SIG-M5 treated with dmso at 0.1 percent for 504 hours (cell line): ENCODE measurements around the gene IGFL4.

ENCODE experiments used
- DNase-seq: peaks from one replicate; lab custom pipeline; 2025; ENCODE audit not compliant: unreplicated experiment; lab: John Stamatoyannopoulos, UW

The IGFL4 gene

DNA sequence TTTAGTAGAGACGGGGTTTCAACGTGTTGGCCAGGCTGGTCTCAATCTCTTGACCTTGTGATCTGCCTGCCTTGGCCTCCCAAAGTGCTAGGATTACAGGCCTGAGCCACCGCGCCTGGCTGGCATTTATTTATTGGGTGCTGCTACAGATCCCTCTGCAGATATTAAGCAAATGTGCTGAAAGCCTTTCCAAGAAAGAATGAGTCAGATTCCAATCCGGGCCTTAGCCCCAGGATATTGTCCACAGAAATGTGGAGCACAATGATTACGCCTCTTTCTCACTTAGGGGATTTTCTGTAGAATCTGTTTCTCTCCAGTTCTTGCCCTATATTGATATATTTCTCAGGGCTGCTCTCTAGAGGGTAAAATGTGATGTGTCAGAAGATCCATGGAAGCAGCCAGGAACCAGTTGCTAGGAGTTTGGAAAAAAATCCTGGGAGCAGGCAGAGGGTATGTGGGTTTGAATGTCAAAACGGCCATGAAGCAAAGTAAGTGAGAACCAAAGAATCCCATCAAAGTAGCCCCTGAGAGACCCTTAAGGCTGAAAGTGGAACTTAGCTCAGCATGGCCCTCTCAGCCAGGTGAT lies 24.8 kb upstream of the IGFL4 start:
- DNase-seq: no peak

DNA sequence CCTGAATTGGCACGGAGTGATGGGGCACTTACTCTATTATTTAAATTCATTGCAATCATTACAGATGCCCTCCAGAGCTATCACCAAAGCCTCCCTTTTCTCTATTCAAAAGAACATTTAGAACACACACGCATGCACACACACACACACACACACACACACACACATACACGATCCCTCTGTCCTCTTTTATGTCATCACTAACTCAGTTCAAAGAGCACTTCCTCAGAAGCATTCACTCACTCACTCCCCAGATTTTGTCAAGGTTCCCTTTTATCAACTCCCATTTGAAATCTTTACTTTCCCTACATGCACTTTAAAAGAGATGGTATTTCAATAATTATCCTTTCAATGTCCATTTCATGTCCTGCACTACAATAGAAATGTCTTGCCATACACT lies 22.4 kb upstream of the IGFL4 start:
- no peak for DNase-seq

DNA sequence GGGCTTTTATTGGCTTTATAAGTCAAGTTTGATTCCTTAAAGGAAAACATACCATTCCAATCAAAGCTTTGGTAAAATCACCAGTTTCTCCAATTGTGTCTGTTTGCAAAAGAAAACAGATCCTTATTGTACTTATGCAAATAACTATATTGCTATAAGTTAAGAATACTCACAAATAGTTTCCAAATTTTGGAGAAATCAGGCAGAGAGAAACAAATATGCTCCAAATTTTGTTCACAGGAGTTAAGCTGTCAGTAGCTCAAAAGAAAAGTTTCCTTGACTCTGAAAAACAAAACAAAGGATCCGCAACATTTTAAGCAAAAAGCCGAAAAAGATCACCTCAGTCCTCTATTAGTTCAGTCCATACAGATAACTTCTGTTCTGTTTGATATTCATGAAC lies 19.2 kb upstream of the IGFL4 start:
- no peak for DNase-seq

DNA sequence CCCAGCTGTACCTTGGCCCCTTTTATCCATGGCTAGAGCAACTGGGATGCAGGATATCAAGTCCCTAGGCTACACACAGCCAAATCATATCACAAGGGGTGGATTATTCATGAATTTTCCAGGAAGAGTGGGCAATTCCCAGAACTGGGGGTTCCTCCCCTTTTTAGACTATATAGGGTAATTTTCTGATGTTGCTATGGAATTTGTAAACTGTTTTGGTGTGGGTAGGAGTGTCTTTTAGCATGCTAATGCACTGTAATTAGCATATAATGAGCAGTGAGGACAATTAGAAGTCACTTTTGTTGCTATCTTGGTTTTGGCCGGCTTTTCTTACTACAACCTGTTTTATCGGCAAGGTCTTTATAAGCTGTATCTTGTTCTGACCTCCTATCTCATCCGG lies 18.0 kb upstream of the IGFL4 start:
- DNase-seq: no peak

DNA sequence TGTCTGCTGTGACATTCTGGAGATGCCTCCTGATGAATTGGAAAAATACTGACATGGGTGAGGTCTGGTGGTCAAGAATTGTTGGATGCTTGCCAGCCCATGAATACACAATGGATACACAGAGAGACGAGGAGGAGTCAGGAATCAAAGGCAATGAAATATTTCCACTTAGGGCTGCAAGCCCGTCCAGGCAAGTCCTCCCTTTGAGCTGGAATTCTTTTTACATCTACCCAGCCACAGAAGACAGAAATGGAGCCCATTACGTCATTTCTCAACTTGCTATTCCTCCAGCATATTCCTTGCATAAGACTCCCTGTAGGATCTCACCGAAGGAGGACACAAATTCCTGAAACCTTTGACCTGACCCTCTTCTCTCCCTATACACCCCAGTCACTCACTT lies 15.7 kb upstream of the IGFL4 start:
- no peak for DNase-seq

DNA sequence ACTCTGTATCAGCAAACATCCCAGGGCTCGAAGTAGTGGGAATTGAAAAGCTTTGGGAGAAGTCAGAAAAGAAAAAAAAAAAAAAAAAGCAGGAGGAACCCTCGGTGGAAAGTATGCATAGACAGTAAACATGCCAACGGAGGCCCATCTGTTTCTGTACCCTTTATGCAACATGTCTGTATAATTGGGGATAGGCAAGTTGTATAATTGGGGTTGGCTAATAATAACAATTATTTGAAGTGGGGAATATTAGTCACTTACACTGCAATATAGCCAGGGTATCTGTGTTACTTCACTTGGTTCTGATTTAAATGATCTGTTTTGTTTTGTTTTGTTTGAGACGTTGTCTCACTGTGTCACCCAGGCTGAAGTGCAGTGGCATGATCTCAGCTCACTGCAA lies 12.1 kb upstream of the IGFL4 start:
- no peak for DNase-seq

DNA sequence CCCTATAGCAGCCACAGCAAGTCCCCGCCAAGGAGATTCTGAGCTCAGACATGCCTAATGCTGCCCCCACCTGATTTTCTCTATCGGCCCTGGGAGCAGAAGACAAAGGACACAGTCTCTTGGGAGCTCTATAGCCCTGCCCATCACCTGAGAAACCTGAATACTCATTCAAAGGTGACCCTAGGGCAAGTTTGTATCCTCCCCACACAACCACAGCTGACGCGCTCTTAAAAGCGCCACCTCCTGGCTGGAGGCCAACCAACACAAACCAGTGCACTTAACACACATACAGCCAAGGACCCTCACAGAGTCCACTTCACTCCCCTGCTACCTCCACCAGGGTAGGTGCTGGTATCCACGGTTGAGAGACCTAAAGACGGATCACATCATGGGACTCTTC lies 8.8 kb upstream of the IGFL4 start:
- no peak for DNase-seq

DNA sequence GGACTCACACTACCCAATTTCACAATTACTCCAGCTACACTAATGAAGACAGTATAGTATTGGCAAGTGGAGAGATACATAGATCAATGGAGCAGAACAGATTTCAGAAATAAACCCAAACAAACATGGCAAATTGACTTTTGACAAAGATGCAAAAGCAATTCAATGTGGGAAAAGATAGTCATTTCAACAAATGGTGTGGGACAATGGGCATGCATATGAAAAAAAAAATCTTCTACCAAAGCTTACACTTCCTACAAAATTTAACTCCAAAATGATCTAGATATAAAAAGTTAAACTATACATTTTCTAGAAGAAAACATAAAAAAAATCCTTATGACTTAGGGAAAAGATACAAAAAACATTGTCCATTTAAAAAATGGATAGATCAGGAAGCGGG lies 2.7 kb upstream of the IGFL4 start:
- DNase-seq: no peak

DNA sequence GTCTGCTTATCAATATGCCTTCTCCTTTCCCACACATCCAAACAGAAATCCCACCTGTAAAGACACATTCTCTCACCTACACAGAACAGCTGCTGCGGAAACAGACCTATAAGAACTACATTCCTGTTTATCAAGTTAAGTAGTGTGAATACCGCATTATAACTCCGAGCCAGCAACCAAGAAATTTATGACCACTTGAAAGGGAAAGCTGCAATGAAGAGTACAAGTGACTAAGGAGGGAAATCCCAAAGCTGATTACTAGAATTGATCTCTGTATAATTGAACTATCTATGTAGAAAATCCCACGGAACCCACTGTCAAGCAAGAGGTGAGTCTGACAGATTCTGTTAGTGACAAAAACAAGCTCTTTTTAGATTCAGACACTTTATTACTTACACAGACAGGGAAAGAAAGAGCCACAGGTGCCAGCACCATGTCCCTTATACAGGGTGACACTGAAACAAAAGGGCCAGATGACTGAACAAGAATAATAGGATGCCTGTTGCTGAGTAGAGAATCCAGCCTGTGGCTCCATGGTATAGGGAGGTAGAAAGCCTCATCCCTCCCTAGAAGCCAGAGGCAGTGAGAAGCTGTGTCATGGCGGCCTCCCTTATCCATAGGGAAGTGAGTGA lies 1.6 kb upstream of the IGFL4 start:
- no peak for DNase-seq

DNA sequence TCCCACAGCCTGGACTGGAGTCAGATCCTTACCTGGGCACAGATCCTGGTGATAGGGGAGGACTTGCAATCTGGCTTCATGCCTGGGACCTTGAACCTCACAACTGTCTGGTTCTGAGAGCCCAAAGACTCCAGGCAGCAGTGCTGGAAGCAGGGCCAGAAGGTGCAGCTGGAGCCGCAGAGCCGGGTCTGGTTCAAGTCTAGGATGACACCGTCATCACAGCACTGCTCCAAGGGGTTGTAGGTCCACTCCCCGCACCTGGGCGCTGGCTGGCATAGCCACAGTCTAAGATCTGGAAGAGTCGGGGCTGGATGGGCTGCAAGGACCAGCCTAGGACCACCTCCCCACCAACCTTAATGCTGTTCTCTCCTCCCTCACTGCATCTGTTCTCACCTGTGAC lies 677 bp downstream of the IGFL4 start:
- no peak for DNase-seq

DNA sequence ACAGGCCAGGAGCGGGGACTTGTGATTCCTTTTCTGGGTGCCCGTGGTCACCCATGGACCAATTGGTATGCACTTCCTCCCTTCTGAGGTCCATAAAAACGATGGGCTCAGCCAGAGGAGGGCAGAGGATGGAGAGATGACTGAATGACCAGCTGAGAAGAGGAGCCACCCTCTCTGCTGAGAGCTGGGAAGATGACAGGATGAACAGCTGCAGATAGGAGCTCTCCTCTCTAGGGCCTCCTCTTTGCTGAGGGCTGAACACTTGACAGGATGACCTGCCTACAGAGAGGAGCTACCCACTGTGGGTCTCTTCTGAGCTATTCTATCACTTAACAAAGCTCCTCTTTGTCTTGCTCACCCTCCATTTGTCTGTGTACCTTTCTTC lies 4.1 kb downstream of the IGFL4 start:
- DNase-seq: no peak

DNA sequence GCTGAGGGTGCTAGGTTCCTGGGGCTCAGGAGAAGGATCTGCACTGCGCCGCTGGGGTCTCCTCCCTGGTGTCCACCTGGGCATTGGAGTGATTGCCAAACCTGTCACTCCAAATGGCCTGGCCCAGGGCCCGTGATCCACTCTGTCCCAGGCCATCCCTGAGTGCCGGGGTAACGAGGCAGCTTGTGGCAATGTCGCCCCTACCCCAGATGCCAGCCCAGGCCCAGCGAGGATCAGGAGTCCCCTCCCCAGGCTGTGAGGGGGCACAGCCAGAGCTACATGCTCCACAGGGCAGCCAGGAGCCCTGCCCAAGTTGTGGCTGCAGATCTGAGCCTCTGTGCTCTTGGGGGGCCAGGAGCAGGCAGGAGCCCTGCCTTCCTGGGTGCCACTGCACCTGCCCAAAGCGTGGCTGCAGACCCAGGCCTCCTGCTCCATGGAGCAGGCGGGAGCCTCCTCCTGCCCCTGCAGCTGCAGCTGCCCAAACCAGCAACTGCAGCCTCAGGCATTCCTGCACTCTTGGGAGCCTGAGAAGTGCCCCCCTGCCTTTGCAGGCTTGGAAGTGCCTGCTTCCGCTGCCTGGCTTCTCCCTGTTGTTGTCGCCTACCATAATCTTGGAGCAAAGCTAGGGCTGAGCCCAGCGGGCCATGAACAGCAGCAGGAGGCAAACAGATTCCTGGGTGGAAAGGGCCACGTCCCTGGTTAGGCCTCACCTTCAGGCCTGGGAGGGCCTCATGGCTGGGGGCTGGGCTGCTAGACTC lies 4.6 kb downstream of the IGFL4 start:
- no peak for DNase-seq

DNA sequence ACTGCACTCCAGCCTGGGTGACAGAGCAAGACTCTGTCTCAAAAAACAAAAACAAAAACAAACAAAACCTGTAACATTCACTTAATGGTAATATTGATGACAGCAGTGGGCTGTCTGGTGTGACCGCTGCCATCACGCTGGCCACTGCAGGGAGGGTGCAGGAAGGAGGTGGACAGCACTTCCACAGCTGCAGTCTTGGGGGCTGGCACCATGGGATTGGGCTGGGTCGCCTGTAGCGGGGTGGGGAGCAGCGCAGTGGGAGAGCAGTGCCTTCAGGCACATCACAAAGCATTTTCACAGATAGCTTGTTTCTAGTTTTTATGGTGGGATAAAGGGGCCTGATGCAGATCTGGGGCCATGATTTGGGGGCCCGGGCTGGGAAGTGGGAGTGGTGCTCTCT lies 5.3 kb downstream of the IGFL4 start:
- DNase-seq: no peak

DNA sequence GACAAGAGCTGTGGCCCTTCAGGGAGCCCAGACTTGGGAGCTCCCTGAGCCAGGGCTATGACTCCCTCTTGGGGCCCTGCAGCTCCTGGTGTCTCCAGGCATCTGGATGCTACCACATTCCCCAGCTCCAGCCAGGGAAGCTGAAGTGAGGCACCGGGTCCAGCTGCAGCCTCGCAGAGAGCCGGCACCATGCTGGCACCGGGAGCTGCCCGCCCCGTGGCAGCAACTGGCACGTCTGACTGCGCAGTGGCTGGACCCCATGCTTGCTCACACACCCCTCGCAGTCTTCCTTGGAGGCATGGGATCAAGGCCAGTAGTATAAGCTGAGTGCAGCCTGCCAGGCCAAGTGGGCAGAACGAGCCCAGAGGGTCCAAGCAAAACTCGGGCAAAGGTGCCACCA lies 7.4 kb downstream of the IGFL4 start:
- DNase-seq: no peak

DNA sequence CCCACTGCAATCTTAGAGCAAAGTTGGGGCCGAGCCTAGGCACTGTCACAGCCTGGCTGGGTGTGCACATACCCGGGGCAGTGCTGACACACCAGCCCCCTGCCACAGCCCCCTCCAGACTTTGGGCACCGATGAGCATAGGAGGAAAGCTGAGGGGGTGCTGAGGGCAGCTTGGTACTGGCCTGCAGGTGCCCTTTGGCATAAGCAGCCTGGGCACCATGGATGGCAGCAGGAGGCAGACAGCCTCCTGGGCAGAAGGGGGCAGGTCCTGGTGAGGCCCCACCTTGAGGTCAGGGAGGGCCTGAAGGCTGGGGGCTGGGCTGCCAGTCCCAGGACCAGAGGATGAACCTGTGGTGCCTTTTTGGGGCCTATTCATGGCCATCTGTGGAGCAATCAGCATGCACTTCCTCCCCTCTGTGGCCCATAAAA lies 8.2 kb downstream of the IGFL4 start:
- no peak for DNase-seq

DNA sequence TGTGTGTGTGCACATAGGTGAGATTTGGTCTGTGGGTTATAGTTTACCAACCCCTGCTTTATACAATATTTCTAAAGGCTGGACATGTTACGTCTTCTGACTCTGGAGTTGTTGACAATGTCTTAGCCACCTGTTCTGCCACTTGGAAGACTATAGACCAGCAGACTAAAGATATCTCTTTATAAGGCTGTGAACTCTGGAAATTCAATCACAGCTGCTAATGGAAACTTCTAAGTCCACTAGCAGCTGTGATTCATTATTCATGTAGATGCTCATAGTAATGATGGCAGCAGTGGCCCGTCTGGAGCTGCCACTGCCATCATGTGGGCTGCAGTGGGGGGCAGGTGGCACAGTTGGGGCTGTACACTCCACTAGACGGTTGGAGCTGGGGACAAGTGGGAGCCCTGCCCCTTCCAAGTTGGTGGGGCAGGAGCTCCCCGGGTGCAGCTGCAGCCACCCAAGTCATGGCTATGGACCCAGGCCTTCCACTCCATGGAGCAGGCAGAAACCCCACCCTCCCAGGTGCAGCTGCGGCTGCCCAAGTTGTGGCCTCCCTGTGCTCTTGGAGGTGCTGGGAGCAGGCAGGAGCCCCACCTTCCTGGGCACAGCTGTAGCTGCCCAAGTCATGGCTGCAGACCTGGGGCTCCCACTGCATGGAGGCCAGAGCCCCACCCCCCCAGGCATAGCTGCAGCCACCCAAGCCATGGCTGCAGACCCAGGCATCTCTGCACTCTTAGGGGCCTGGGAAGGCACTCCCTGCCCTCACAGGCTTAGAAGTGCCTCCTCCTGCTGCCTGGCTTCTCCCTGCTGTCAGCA lies 8.8 kb downstream of the IGFL4 start:
- no peak for DNase-seq

DNA sequence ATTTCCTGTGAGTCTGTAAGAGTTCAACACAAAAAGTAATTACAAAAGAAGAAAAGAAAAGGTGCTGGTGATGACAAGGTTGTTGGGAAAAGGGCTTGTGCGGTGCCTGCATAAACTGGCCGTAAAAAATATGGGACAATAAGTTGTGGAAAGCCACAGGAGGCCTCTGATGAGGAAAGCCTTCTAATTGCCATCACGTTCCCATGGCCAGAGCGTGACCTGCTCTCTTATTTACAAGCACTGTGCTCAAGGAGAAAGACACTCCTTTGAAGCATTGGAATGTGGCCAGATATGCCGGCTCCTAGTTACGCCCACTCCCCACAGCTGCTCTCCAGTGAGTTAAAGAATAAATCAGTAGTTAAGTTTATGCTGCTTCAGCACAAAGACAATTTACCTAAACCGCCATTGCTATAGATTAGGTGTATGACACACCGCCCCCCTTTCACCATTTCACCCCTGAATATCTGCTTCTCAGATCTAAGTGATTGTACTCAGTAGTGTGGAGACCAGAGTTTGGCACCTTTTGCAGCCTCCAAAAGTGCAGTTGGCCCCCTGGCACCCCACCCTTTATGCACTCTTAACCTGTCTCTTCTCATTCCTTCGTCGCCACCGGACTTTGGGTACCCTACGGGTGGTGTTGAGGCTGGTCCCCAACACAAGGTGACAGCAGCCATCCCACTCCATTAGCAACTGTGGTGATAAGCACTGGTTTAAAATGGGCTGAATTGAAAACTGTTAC lies 9.8 kb downstream of the IGFL4 start:
- DNase-seq: no peak

DNA sequence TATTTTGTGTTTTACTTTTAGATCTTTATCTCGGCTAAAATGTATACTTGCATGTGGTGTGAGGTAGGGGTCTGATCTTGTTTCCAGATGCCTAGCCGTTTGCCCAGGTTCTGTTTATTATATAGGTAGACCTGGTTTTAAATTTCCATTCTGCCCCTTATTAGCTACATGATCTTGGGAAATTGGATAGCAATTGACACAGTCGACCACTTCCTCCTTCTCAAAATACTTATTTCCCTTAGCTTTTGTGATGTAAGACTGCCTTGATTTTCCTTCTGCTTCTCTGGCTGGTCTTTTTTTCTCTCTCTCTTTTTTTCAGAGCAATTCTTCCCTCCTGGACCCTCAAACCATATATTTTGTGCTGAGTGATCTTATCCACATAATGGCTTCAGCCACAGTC lies 15.0 kb downstream of the IGFL4 start:
- peak; percentile 62 for DNase-seq

DNA sequence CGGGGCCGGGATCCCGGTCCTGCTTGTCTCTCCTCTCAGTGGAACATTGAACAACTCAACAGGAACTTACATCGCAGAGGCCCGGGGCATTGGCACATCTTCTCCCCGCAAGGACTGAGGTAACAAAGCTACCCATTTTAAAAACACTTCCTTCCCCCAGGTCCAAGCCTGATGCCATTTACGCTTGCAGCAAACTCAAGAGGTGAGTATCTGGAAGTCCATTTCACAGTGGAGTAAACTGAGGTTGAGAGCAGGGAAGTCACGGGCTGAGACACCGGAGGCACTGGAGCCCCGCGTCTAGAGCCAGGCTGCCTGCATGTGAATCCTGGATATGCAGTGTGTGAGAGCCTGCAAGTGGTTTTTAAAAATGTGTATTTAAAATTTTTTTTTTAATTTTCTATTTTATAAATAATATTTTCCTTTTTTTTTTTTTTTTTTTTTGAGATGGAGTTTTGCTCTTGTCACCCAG lies 17.5 kb downstream of the IGFL4 start:
- peak; percentile 12 for DNase-seq

DNA sequence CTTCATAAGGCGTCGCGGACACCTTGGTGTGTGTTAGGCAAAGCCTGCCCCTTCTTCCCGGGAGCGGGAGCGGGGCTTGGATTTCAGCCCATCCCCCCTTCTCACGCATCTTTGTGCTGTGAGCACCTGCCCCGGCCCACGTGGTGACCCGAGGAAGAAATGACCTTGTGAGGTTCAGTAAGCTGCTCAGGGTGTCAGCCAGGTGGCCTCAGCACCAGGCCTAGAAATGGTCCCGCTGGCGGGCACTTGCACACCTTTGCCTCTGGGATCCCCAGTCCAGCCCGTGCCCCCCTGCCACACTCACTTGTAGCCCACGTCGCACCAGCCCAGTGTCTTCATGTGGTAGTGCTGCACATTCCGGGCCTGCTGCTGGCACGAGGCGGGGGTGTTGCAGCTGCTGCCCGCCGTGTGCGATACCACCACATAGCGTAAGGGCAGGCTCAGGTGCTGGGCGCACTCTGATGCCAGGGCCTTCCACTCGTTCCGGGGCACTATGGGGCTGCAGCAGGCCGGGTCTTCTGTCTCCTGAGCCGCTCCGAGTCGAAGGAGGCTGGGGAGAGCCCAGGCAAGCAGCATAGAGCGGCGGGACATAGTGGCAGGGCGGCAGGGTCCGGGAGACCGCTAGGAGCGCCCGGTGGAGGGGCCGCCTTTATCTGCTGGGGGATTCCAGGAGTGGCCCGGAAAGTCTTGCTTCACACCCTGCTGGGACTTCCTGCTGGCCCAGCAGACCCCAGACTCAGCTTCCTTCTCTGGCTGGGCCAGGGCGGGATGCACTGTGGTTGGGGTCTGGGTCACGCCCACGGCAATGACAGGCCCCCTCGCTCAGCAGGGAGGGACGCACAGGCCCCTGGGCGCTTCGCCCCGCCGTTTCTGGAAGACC lies 18.1 kb downstream of the IGFL4 start, which contains the start of gene PGLYRP1:
Gene PGLYRP1, minus strand, starts transcription at position 623 of the 880 bp plus-strand sequence. Its CDS starts 32 bp downstream, at position 591.
- no peak for DNase-seq
